Cardiac fibroblast (primary cell): ENCODE measurements around the gene MRPL22.
A peak's percentile ranks its signal among the peaks of the same experiment; 100 is the strongest.
"Not testable (repeated sequence)": the region's sequence is repeated elsewhere in the genome, so short reads cannot be mapped to it uniquely, and the experiment has no call there.

Experiments
- DNase-seq, 2 donors: peaks; one replicate each; pipeline versions ENCODE4 v3.0.0 to v3.0.0-alpha.2; 2010; ENCODE audit warnings: low read depth in 2 of 2
- H3K4me3 ChIP-seq, 2 donors: replicated peaks in 1 of 2; 1 replicate in 1 of 2; 2 replicates in 1 of 2; pipeline ENCODE4 v1.5.1; 2011; ENCODE audit warnings: low read depth in 2 of 2, low read length in 2 of 2, mild to moderate bottlenecking in 2 of 2, moderate library complexity in 1 of 2
- TF ChIP-seq, protein P1 (sequence below): IDR thresholded peaks from one replicate; pipeline ENCODE4 v1.5.1; 2011; ENCODE audit warnings: low read depth, mild to moderate bottlenecking, low read length, inconsistent platforms

MRPL22 gene

DNA sequence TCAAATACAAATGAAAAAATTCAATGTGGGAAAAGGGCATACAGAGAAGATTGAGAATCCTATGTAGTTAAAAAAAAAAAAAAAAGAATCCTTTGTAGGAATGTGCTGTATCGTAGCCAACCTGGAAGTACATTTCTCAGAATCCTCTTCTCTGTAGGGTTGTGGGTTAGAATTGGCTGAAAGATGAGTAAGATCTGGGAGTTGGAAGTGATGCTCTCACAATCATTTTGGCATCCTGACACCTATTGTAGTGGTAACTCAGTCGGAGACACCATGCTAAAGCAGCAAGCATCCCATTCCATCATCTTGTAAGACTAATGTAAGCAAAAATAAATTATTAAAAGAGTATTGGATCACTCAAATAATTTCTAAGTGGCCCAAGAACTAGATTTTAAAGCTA is 30.6 kb downstream of the MRPL22 start:
- TF ChIP-seq, protein P1, sequence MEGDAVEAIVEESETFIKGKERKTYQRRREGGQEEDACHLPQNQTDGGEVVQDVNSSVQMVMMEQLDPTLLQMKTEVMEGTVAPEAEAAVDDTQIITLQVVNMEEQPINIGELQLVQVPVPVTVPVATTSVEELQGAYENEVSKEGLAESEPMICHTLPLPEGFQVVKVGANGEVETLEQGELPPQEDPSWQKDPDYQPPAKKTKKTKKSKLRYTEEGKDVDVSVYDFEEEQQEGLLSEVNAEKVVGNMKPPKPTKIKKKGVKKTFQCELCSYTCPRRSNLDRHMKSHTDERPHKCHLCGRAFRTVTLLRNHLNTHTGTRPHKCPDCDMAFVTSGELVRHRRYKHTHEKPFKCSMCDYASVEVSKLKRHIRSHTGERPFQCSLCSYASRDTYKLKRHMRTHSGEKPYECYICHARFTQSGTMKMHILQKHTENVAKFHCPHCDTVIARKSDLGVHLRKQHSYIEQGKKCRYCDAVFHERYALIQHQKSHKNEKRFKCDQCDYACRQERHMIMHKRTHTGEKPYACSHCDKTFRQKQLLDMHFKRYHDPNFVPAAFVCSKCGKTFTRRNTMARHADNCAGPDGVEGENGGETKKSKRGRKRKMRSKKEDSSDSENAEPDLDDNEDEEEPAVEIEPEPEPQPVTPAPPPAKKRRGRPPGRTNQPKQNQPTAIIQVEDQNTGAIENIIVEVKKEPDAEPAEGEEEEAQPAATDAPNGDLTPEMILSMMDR: no peak
- H3K4me3 ChIP-seq: no peak overlapping the region
- peak; percentile 67 to 71 for DNase-seq

DNA sequence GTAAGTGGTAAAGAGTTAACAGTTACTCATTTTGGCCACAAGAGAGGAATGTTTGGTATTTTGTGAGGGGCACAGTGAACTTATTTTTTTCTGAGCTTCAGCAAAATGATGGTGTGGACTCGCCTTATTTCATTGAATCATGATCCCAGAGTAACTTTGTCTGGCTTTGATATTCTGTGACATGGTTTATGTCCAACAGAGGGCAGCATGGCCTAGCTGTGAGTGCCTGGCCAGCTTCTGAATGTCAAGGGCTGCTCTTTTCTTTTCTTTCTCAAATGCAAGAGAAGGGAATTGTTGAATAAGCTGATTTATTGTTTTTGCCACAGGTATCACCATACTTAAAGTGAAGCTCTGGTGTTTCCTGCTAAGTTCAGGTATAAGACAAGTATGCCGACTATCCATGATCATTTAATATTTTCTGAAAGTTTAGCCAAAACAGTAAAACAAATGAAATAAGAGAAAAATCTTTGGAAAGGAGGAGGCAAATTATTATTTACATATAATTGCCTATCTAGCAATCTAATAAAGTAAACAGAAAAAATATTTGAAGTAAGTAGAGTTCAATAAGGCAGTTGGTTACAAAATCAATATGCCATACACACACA is 31.7 kb downstream of the MRPL22 start:
- peak; percentile 72 to 73 for DNase-seq
- no peak overlapping the region for H3K4me3 ChIP-seq
- TF ChIP-seq, protein P1: peak; percentile 74

DNA sequence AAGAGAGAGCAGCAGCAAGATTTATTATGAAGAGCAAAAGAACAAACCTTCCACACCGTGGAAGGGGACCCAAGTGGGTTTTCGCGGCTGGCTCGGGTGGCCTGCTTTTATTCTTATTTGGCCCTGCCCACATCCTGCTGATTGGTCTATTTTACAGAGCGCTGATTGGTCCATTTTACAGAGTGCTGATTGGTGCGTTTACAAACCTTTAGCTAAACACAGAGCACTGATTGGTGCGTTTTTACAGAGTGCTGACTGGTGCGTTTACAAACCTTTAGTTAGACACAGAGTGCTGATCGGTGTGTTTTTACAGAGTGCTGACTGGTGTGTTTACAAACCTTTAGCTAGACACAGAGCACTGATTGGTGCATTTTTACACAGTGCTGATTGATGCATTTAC is 35.2 kb downstream of the MRPL22 start:
- not testable (repeated sequence) for DNase-seq, H3K4me3 ChIP-seq

DNA sequence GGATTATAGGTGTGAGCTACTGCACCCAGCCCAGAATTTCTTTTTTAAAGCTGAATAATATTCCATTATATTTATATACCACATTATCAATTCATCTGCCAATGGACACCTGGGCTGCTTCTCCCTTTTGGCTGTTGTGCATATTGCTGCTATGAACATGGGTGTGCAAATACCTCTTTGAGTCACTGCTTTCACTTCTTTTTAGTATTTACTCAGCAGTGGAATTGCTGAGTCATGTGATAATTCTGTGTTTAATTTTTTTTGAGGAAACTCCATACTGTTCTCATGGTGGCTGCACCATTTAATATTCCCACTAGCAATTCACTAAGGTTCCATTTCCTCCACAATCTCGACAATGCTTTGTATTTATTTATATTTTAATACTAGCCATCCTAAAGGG is 36.5 kb downstream of the MRPL22 start:
- H3K4me3 ChIP-seq: no peak overlapping the region
- TF ChIP-seq, protein P1: no peak
- DNase-seq: peak in 1 of 2 donors; percentile 43

DNA sequence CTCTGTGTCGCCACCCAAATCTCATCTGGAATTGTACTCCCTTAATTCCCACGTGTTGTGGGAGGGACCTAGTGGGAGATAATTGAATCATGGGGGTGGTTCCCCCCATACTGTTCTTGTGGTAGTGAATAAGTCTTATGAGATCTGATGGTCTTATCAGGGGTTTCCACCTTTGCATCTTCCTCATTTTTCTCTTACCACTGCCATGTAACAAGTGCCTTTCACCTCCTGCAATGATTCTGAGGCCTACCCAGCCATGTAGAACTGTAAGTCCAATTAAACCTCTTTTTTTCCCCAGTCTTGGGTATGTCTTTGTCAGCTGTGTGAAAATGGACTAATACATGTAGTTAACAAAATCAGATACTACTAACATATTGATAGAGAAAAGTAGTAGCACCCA is 37.4 kb downstream of the MRPL22 start:
- not testable (repeated sequence) for H3K4me3 ChIP-seq, DNase-seq

DNA sequence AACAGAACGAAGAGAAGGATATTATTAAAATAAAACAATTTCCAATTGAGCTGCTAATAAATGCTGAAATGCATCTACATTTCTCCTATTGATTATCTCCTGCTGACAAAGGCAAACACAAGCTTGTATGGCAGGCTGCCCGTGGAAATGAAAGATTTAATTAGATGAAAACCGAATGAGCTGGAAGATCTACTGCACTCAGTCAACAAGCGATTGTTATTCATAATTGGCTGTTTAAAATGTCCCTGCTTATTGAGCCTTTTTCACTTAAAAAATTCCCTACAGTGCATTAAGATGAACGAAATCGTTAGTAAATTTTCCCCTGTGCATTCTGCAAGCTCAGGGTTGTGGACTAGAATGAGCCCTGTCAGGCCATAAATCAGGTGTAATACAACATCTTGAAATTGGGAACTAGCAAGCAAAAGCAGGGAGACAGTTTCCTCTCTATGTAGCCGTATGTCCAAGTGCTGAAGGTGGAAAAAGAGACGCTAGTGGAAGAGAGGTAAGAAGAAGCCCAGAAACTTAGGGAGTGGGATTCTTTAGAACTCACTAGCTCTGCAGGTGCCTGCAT is 44.2 kb downstream of the MRPL22 start:
- DNase-seq: no peak

DNA sequence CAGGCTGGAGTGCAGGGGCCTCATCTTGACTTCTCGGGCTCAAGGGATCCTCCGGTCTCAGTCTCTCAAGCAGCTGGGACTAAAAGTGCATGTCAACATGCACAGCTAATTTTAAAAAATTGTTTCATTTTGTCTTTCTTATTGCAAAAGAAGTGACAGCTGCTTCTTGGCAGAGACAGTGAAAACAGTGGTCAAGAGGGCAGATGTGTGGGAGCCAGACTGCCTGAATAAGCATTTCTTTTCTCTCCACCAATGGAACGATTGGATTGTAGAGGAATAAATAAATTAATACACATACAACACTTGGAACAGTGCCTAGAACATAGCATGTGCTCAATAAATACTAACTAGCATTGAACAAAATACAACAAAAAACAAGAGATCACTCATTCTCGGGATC is 45.3 kb downstream of the MRPL22 start:
- peak; percentile 58 to 71 for DNase-seq

More for the DNA sequence above, 44.2 kb downstream of the MRPL22 start:
- no peak overlapping the region for H3K4me3 ChIP-seq
- TF ChIP-seq, protein P1: no peak

More for the DNA sequence above, 45.3 kb downstream of the MRPL22 start:
- TF ChIP-seq, protein P1: no peak
- H3K4me3 ChIP-seq: no peak overlapping the region
